Central memory CD8-positive, alpha-beta T cell (primary cell): ENCODE data around the gene GRIN2A.

Experiments
- ATAC-seq: fragments of 150-1000 bp; cut with Tn5 transposase; replicated peaks from 2 replicates; pipeline ENCODE4 v1.10.0; 2022; ENCODE audit warnings: mild to moderate bottlenecking, moderate FRiP score, moderate number of reproducible peaks; ENCODE audit not compliant: poor library complexity, severe bottlenecking; ENCODE audit errors: extremely low read depth
- DNase-seq, 2 donors: peaks; one replicate each; pipeline ENCODE4 v3.0.0; 2021; ENCODE audit warnings: low spot score in 2 of 2
- H3K27ac Mint-ChIP-seq: one replicate; pipeline ENCODE4 v1.8.0; 2022; ENCODE audit warnings: low read depth, mild to moderate bottlenecking, moderate library complexity, mixed read lengths
- H3K27me3 Mint-ChIP-seq: one replicate; pipeline ENCODE4 v1.8.0; 2022; ENCODE audit warnings: mixed read lengths
- H3K36me3 Mint-ChIP-seq: one replicate; pipeline ENCODE4 v1.8.0; 2022; ENCODE audit warnings: mild to moderate bottlenecking, moderate library complexity, mixed read lengths; ENCODE audit not compliant: insufficient read depth
- H3K4me1 Mint-ChIP-seq: one replicate; pipeline ENCODE4 v1.8.0; 2022; ENCODE audit warnings: mixed read lengths
- H3K4me3 Mint-ChIP-seq: one replicate; pipeline ENCODE4 v1.8.0; 2022; ENCODE audit warnings: mild to moderate bottlenecking, moderate library complexity, mixed read lengths
- H3K9me3 Mint-ChIP-seq: one replicate; pipeline ENCODE4 v1.8.0; 2022; ENCODE audit warnings: mixed read lengths

Gene GRIN2A

GRCh38 chr16:9787717-9788116 is 394.5 kb downstream of the GRIN2A start:
- Mint-ChIP-seq H3K9me3 (peaks cover 7% of the 10 kb centered on the region), H3K4me3 (no peak overlapping the region), H3K27ac (no peak overlapping the region), H3K36me3 (no peaks in the 10 kb centered on the region), H3K27me3 (no peaks in the 10 kb centered on the region), H3K4me1 (no peaks in the 10 kb centered on the region)
- DNase-seq (no peak), ATAC-seq (no peak)

DNA sequence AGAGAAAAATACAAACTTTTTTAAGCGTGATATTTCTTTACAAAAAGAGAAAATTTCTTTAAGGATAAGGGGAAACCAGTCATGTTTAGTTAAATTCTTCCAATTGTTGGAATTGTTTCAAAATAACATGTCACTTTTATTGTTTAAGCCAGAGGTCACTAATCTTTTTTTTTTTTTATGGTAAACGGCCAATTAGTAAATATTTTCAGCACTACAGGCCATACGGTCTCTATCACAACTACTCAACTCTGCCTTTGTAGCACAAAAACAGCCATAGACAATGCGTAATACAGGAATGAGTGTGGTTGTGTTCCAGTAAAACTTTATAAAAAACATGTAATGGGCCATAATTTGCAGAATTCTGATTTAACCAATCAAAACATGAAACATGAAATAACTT is 401.4 kb downstream of the GRIN2A start:
- no peaks in the 10 kb centered on the region for H3K4me1 Mint-ChIP-seq
- H3K36me3 Mint-ChIP-seq, result peaks cover 1% of the 10 kb centered on the region
- H3K27me3 Mint-ChIP-seq, result peaks cover 6% of the 10 kb centered on the region
- H3K27ac Mint-ChIP-seq, result no peak overlapping the region
- DNase-seq (no peak), ATAC-seq (no peak)
- H3K4me3 Mint-ChIP-seq, result no peak overlapping the region
- peaks cover 10% of the 10 kb centered on the region for H3K9me3 Mint-ChIP-seq

DNA sequence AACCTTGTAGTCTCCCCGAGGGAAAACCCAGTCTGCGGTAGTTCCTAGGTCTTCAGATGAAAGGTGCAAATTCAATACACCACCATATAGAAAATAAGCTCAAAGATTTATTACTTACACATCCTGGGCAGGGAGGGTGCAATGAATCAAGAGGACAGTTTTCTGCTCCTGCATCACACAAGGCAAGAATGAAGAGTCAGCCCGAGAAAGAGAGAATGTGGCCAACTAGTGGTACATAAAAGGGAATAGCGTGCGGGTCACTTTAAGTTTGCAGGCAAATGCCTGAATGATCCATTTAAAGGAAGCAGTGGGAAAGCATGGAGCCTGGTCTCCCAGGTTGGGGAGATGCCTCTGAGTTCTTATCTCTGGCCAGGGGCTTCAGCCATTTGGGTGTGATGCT is 403.4 kb downstream of the GRIN2A start:
- DNase-seq (no peak), ATAC-seq (no peak)
- Mint-ChIP-seq H3K27me3 (peaks cover 6% of the 10 kb centered on the region), H3K4me1 (no peaks in the 10 kb centered on the region), H3K9me3 (peaks cover 10% of the 10 kb centered on the region), H3K4me3 (no peak overlapping the region), H3K36me3 (peaks cover 1% of the 10 kb centered on the region), H3K27ac (no peak overlapping the region)

DNA sequence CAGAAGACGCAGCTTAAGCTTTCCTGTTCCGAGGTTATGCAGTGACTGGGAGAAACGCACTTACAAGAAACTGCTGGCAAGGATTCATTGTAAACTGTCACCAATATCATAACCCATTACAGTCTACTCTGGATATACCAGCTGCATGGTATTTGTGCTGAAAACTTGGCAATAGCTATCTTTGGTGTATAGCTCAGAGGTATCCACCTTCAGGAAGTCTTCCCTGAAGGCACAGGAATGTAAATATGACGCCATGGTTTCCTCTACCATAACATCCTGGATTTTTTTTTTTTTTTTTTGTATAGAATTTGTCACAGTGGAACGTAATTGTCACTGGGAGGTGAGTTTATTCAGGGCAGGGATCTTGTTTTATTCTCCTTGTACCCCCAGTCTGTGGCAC is 406.2 kb downstream of the GRIN2A start:
- Mint-ChIP-seq H3K4me3 (no peak overlapping the region), H3K36me3 (peaks cover 1% of the 10 kb centered on the region), H3K4me1 (no peaks in the 10 kb centered on the region), H3K27me3 (peaks cover 6% of the 10 kb centered on the region), H3K27ac (no peak overlapping the region), H3K9me3 (peaks cover 10% of the 10 kb centered on the region)
- DNase-seq (no peak), ATAC-seq (no peak)

DNA sequence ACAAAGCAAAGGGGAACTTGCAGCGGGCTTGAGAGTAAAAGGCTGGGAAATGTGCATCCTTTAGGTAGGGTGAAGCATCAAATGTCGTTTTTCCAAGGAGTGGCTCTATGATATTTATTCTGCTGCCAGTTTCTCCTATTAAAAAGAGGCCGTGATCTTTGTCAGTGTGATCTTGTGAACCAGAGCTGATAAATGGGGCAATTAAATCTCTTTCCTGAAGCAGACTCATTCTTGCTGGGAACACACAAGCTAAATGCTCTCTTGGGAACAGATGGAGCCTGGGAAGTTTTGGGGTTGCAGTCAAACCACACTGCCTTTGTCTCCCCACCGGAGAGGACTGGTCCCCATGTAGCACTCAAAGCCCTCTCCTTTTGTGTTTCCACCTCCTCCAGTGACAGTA is 408.9 kb downstream of the GRIN2A start:
- Mint-ChIP-seq H3K36me3 (no peaks in the 10 kb centered on the region), H3K9me3 (no peaks in the 10 kb centered on the region), H3K4me1 (no peaks in the 10 kb centered on the region), H3K27ac (no peak overlapping the region), H3K27me3 (no peaks in the 10 kb centered on the region), H3K4me3 (no peak overlapping the region)
- DNase-seq (no peak), ATAC-seq (no peak)

DNA sequence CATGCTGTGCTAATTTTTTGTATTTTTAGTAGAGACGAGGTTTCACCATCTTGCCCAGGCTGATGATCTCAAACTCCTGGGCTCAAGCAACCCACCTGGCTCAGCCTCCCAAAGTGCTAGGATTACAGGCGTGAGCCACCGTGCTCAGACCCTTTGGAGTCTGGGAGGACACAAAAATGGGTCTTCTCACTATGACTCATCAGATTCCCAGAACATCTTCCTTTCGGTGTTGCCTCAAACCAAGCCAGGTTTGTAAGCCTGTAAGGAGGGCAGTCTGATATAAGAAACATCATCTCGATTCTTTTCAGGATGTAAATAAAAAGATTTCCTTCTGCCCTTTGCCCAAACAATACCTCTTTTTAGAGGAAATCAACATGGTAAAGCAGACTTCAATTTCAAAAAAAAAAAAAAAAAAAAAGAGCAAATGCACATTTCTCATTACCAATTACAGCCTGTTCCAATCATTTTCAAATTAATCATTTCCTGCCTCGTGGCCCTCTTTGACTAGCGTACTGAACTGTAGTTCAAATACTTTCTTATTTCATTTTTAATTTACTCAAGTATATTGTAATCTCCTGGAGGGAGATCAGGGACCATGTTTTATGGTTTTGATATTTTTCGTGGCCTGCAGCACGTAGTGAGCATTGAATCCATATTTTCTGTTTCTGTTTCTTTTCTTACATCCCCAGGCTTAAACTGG is 409.6 kb downstream of the GRIN2A start:
- H3K36me3 Mint-ChIP-seq, result no peaks in the 10 kb centered on the region
- no peak overlapping the region for H3K4me3 Mint-ChIP-seq
- no peak for ATAC-seq
- H3K27me3 Mint-ChIP-seq, result no peaks in the 10 kb centered on the region
- no peak for DNase-seq
- no peaks in the 10 kb centered on the region for H3K9me3 Mint-ChIP-seq
- H3K4me1 Mint-ChIP-seq, result no peaks in the 10 kb centered on the region
- H3K27ac Mint-ChIP-seq, result no peak overlapping the region

DNA sequence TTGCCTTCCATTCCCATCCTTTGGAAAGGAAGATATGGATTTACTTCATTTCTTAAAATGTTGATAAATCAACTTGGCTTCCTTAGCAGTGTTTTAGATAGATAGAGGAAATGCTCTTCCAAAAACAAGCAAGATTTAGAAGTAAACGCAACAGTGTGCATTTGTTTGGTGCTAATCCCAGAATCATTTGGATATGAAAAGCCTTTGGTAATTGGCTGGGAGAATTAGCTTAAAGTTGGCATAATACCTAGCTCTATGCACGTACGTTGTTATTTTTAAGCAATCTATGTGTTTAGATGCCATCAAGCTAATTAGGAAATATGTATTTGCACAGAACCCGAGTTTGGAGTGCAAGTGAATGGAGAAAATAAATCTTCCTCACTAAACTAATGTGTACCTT is 415.3 kb downstream of the GRIN2A start:
- Mint-ChIP-seq H3K27me3 (no peaks in the 10 kb centered on the region), H3K9me3 (no peaks in the 10 kb centered on the region), H3K4me3 (no peak overlapping the region), H3K27ac (no peak overlapping the region), H3K36me3 (no peaks in the 10 kb centered on the region), H3K4me1 (no peaks in the 10 kb centered on the region)
- ATAC-seq, result no peak
- DNase-seq, result no peak

DNA sequence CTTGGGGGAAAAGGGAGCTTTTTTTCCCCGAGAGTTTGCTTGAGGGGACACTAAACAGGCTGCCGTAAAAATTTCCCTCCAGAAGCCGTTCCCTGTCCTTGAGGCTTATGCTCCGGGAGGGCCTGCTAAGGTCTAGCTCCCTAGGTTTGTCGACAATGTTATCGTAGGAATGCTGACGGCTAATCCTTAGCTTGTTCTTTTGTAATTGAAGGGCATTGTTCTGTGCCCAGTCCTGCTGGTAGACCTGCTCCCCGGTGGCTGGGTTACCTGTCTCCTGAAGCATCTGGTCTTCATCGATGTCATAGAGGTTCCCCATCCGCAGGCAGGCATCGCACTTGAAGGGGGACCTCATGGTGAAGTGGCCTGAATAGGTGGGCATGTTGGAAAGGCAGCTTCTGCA is 418.7 kb downstream of the GRIN2A start:
- no peak overlapping the region for H3K27ac Mint-ChIP-seq
- no peak overlapping the region for H3K4me3 Mint-ChIP-seq

GRCh38 chr16:9761870-9762269 is 420.4 kb downstream of the GRIN2A start:
- Mint-ChIP-seq H3K36me3 (no peaks in the 10 kb centered on the region), H3K27ac (no peak overlapping the region), H3K4me1 (no peaks in the 10 kb centered on the region), H3K9me3 (peaks cover 4% of the 10 kb centered on the region), H3K27me3 (no peaks in the 10 kb centered on the region), H3K4me3 (no peak overlapping the region)
- ATAC-seq (no peak), DNase-seq (no peak)

More for the DNA sequence above, 418.7 kb downstream of the GRIN2A start:
- Mint-ChIP-seq H3K36me3 (no peaks in the 10 kb centered on the region), H3K4me1 (no peaks in the 10 kb centered on the region), H3K9me3 (peaks cover 4% of the 10 kb centered on the region), H3K27me3 (no peaks in the 10 kb centered on the region)
- ATAC-seq (no peak), DNase-seq (no peak)

- no peaks in the 10 kb centered on the region for H3K27me3 Mint-ChIP-seq
- no peaks in the 10 kb centered on the region for H3K36me3 Mint-ChIP-seq
- ATAC-seq (no peak), DNase-seq (no peak)
- no peak overlapping the region for H3K4me3 Mint-ChIP-seq
- peaks cover 4% of the 10 kb centered on the region for H3K9me3 Mint-ChIP-seq
- no peak overlapping the region for H3K27ac Mint-ChIP-seq
- no peaks in the 10 kb centered on the region for H3K4me1 Mint-ChIP-seq
Observed at GRCh38 chr16:9757687-9758086, 424.5 kb downstream of the GRIN2A start.

GRCh38 chr16:9756434-9756833 is 425.8 kb downstream of the GRIN2A start:
- Mint-ChIP-seq H3K4me3 (no peak overlapping the region), H3K36me3 (no peaks in the 10 kb centered on the region), H3K9me3 (peaks cover 8% of the 10 kb centered on the region), H3K4me1 (no peaks in the 10 kb centered on the region), H3K27me3 (no peaks in the 10 kb centered on the region), H3K27ac (no peak overlapping the region)
- DNase-seq, result no peak
- no peak for ATAC-seq

DNA sequence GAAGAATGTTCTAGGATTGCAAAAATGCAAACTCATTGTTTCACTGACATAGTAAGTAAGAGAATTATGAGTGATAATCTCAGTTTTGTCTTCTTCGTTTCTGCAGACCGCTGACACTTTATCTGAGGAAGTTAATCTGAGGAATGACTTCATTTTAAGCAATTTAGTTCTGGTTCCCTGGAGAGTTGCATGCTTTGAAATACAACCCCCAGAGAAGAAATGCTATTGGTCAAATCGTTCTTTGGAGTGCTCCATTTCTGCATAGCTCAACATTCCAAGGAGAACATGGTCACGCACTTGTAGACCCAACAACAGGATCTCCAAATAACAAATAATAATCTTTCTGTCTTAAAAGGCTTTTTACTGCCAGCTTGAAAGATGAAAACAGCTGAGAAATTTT is 427.1 kb downstream of the GRIN2A start:
- Mint-ChIP-seq H3K27ac (no peak overlapping the region), H3K4me1 (no peaks in the 10 kb centered on the region), H3K9me3 (peaks cover 10% of the 10 kb centered on the region), H3K36me3 (peaks cover under 1% of the 10 kb centered on the region), H3K4me3 (no peak overlapping the region), H3K27me3 (no peaks in the 10 kb centered on the region)
- no peak for ATAC-seq
- no peak for DNase-seq

DNA sequence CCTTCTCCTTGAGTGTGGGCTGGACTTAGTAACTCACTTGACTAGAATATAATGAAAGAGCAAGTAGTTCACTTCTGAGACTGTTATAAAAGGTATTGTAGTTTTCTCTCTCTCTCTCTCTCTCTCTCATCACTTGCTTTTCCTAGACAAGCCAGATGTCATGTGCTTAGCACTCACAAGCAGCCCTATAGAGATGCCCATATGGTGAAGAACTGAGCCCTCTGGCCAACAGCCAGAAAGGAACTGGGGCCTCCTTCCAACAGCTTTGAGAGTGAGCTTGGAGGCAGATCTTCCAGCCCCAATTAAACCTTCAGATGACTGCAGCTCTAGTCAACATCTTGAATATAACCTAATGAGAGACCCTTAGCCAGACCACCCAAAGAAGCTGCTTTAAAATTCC is 440.5 kb downstream of the GRIN2A start:
- H3K4me1 Mint-ChIP-seq, result no peaks in the 10 kb centered on the region

More for the DNA sequence above, 440.5 kb downstream of the GRIN2A start:
- H3K27me3 Mint-ChIP-seq, result no peaks in the 10 kb centered on the region
- no peak overlapping the region for H3K27ac Mint-ChIP-seq
- peaks cover 21% of the 10 kb centered on the region for H3K9me3 Mint-ChIP-seq
- DNase-seq, result no peak
- H3K4me3 Mint-ChIP-seq, result no peak overlapping the region
- no peaks in the 10 kb centered on the region for H3K36me3 Mint-ChIP-seq
- ATAC-seq, result no peak
